IMR-90 (cell line): ENCODE measurements around the gene TNN.

Experiments used
- BHLHE40 ChIP-seq: fragments of 150-350 bp; IDR thresholded peaks from 2 replicates; pipeline ENCODE4 v1.6.1; 2016; ENCODE audit warnings: mild to moderate bottlenecking, low read depth, low read length
- CHD1 ChIP-seq: IDR thresholded peaks from 2 replicates; pipeline ENCODE4 v1.6.1; 2012; ENCODE audit warnings: low read depth, low read length, improper control_type of control experiment
- CTCF ChIP-seq: conservative IDR thresholded peaks from 2 replicates; pipeline ENCODE4 v1.5.1; 2012; ENCODE audit warnings: mild to moderate bottlenecking, low read depth, low read length, improper control_type of control experiment
- FOS ChIP-seq: fragments of 150-350 bp; IDR thresholded peaks from 2 replicates; pipeline ENCODE4 v1.6.1; 2016; ENCODE audit warnings: low read depth, low read length
- MAFK ChIP-seq: IDR thresholded peaks from 2 replicates; pipeline ENCODE4 v1.6.1; 2012; ENCODE audit warnings: low read depth, low read length, improper control_type of control experiment
- MAZ ChIP-seq: IDR thresholded peaks from 2 replicates; pipeline ENCODE4 v1.6.1; 2012; ENCODE audit warnings: low read depth, mild to moderate bottlenecking, low read length, improper control_type of control experiment, moderate library complexity, borderline replicate concordance
- MXI1 ChIP-seq: IDR thresholded peaks from 2 replicates; pipeline ENCODE4 v1.6.1; 2012; ENCODE audit warnings: low read depth, mild to moderate bottlenecking, low read length, moderate library complexity, borderline replicate concordance
- NFE2L2 ChIP-seq: fragments of 150-350 bp; IDR thresholded peaks from 2 replicates; pipeline ENCODE4 v1.6.1; 2016; ENCODE audit warnings: low read depth, mild to moderate bottlenecking, low read length
- POLR2A ChIP-seq: IDR thresholded peaks from 2 replicates; pipeline ENCODE4 v1.6.1; 2012; ENCODE audit warnings: mild to moderate bottlenecking, low read depth, low read length
- RAD21 ChIP-seq: IDR thresholded peaks from 2 replicates; pipeline ENCODE4 v1.6.1; 2012; ENCODE audit warnings: low read length, improper control_type of control experiment
- RCOR1 ChIP-seq: IDR thresholded peaks from 2 replicates; pipeline ENCODE4 v1.6.1; 2012; ENCODE audit warnings: mild to moderate bottlenecking, low read length, improper control_type of control experiment; ENCODE audit not compliant: insufficient replicate concordance
- RFX5 ChIP-seq: IDR thresholded peaks from 2 replicates; pipeline ENCODE4 v1.8.0; 2012; ENCODE audit warnings: low read depth, mild to moderate bottlenecking, low read length, moderate library complexity
- SMC3 ChIP-seq: fragments of 150-350 bp; IDR thresholded peaks from 2 replicates; pipeline ENCODE4 v1.6.1; 2016; ENCODE audit warnings: low read depth, mild to moderate bottlenecking, antibody characterized with exemption, low read length, moderate library complexity

GRCh38 chr1:175136246-175136645 is 68.6 kb downstream of the TNN start:
- TF ChIP-seq RAD21 = no peak
- no peak for TF ChIP-seq CTCF
- TF ChIP-seq MXI1 = no peak
- no peak for TF ChIP-seq FOS
- no peak for TF ChIP-seq SMC3
- no peak for TF ChIP-seq MAZ
- no peak for TF ChIP-seq MAFK
- no peak for TF ChIP-seq BHLHE40
- no peak for TF ChIP-seq CHD1
- no peak for TF ChIP-seq POLR2A
- TF ChIP-seq NFE2L2 = no peak
- no peak for TF ChIP-seq RCOR1
- no peak for TF ChIP-seq RFX5
